22Rv1 (cell line): Measurements from ENCODE around the gene TXLNG.

Experiments used
- CTCF ChIP-seq: fragments of 450-650 bp; IDR thresholded peaks from 2 replicates; pipeline ENCODE4 v1.5.1; 2017; ENCODE audit warnings: mild to moderate bottlenecking
- ZFX ChIP-seq: fragments of 450-650 bp; IDR thresholded peaks from 2 replicates; pipeline ENCODE4 v1.6.1; 2017; ENCODE audit warnings: antibody characterized with exemption, borderline replicate concordance

GRCh38 chrX:16882702-16883486 lies 96.6 kb downstream of the TXLNG start:
- TF ChIP-seq CTCF (peak; percentile 72), ZFX (no peak)
